Stimulated activated naive CD4-positive, alpha-beta T cell (primary cell): ENCODE data around the gene ARHGAP20.

Experiments used
- DNase-seq, 6 experiments: peaks; one replicate each; lab custom pipeline; 2025; lab: John Stamatoyannopoulos, UW

ARHGAP20 gene

GRCh38 chr11:110614031-110614430 is 98.2 kb downstream of the ARHGAP20 start:
- DNase-seq: no peak

DNA sequence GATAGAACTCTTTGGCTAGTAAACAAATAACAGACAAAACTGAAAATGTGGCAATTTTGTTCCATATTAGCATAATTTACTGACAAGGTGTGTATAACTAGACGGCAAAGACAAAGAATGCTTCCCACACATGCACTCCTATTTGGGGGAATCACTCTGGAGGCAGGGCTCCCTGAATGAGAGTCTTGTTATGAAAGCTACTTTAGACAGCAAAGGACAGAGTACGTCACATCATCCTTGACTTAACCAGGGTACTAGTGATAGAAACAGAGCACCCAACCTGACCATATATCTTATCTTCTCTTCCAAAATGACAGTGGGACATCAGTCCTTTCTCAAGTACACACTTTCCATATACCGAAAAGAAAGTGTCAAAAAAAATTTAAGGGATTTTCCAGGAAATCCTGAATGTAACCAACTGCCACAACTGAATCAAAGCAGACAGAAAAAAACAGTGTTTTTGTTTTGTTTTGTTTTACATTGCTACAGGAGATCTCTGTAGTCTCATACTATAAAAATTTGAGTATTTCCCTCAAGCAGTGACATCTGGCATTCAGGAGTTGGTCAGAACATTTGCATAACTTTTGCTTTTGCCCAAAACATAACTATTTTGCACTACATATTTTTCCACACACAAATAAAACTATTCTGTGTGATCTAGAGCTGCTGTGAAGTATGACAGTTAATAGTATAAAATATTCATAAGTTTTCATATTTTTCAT is 98.9 kb downstream of the ARHGAP20 start:
- DNase-seq: no peak

DNA sequence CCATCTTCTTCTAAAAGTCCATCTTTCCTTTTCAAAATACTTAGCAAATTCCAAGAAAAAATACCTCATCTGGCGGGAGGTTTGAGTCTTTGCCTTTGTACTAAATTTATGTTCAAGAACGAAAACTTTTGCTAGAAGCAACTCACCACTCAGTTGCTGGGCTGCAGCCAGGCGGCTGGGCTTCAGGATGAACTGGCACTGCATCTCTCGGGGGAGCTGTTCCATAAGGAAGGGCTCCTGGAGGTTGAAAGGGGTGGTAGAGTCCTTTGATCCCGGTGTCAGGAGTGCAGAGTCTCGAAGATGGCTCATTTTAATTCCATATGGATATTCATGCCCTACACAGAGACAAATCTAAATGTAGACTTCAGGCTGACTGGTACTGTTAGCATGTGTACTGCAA is 105.8 kb downstream of the ARHGAP20 start:
- DNase-seq: no peak

DNA sequence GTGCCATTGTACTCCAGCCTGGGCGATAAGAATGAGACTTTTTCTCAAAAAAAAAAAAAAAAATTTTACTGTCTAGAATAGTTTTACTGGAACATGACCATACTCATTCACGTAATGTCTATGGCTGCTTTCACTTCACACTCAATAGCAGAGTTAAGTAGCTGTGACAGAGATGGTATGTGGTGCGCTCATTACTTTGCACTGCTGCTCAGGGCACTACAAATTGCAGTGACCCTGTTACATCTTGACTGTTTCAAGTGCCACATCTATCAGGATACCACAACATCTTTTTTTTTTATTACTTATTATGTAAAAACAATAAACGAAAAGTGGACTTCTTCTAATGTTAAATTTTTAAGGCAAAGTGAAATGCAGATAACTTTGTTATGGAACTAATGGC is 110.3 kb downstream of the ARHGAP20 start:
- DNase-seq: no peak

DNA sequence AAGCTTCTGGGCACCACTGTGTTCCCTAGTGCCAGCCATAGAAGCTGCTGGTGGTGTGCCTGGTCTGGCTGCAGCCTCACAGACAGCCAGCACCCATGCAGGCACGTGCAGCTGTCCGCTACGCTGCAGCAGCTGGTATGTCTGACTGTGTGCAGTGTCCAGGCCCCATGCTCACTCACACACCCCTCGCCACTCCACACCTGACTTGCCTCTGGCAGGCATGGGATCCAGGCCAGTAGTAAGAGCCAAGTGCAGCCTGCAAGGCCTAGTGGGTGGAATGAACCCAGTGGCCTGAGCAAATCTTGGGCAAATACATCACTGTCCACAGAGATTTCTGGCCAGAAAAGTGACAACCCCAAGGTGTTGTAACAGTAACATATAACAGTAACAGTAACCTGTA is 111.9 kb downstream of the ARHGAP20 start:
- DNase-seq: no peak

GRCh38 chr11:110599207-110599606 is 113.0 kb downstream of the ARHGAP20 start:
- DNase-seq: no peak

GRCh38 chr11:110598725-110599124 is 113.5 kb downstream of the ARHGAP20 start:
- no peak for DNase-seq

GRCh38 chr11:110587972-110588371 is 124.3 kb downstream of the ARHGAP20 start:
- no peak for DNase-seq

- DNase-seq: no peak
Observed at GRCh38 chr11:110587129-110587528, 125.1 kb downstream of the ARHGAP20 start.

GRCh38 chr11:110584150-110584549 is 128.1 kb downstream of the ARHGAP20 start:
- no peak for DNase-seq

DNA sequence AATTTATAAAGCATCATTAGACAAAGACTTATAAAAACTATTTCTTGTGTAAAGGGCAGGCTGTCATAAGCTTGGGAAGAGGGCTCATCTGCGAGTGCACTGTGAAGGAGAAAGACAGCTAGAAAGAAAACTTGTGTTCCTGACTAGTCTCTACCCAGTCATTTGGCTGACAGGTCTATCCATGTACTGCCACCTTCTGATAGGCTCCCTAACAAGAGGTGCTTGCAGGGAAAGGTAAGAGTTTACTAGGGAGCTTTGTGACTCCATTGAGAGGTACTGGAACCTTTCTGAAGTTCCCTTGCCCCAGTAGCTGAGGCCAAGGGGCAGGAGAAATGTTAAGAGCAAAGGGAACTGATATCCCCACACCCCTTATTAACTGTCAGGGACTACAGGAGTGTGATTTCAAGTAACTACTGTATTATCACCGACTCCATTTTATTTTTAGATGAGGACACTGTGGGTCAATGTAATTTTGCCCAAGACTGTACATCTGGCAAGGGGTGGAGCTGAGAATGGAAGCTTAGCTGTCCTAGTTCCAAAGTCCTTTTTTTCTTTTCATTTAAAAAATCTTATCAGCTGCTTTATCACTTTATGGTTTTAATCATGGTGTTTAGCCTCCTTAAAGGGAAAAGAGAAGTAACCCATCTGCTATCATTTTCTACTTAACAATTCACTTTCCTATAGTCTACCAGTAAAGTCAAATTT is 129.4 kb downstream of the ARHGAP20 start:
- no peak for DNase-seq

DNA sequence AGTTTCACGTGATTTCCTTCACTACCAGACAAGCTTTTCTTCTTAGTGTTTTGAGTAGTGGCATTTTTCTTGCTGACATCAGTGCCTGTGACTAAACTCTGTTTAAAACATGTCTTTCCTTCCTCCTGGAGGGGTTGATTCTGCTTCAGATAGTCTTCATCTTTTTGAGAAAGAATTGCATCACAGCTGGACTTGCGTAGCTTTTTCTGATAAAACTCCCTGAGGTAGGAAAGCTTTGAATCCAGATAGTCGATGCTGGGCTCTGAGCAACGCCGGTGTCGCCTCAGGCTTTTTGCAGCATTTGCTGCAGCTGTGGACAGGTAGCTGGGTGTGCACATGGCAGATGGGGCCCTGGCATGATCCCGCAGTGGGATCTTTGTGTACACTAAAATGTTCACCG is 131.7 kb downstream of the ARHGAP20 start:
- no peak for DNase-seq

DNA sequence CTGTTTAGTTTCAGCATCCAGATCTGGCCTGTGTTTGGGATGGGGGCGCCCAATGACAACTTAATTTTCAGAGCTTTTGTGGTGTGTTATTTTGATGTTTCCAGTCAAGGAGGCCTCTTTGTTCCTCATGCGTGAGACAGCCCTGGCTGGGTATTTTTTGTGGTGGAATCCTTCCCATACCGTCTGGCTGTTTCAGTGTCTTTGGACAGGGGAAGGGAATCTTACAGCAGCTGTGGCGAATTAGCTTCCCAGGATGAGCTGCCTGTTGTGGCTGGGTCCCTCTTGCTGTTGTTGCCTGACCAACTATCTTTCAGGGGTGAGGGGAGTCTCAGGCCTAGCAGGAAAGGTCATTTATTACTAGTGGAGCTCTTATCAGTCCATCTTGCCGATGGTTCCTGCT is 138.8 kb downstream of the ARHGAP20 start:
- DNase-seq: no peak

DNA sequence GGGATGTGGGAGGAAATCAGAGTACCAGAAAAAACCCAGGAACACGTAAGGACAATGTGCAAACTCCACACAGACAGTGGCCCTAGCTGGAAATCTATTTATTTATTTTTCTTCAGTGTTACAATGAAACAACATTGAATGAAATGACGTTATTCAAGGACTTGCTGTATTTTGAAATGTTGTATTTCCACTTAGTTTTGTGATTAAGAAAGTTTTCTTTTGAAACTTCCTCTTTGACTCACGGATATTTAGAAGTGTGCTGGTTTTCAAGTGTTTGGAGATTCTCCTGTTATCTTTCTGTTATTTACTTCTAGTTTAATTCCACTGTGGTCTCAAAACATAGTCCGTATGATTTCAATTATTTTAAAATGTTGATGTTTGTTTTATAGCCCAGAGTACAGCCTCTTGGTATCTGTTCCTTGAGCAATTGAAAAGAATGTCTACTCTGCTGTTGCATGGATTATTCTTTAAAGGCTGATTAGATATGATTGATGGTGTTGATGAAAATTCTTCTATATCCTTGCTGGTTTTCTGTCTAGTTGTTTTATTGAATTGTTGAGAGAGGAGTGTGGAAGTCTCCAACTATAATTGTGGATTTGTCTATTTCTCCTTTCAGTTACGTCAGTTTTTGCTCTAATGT is 141.0 kb downstream of the ARHGAP20 start:
- DNase-seq: no peak

GRCh38 chr11:110566577-110566976 is 145.7 kb downstream of the ARHGAP20 start:
- DNase-seq: no peak

DNA sequence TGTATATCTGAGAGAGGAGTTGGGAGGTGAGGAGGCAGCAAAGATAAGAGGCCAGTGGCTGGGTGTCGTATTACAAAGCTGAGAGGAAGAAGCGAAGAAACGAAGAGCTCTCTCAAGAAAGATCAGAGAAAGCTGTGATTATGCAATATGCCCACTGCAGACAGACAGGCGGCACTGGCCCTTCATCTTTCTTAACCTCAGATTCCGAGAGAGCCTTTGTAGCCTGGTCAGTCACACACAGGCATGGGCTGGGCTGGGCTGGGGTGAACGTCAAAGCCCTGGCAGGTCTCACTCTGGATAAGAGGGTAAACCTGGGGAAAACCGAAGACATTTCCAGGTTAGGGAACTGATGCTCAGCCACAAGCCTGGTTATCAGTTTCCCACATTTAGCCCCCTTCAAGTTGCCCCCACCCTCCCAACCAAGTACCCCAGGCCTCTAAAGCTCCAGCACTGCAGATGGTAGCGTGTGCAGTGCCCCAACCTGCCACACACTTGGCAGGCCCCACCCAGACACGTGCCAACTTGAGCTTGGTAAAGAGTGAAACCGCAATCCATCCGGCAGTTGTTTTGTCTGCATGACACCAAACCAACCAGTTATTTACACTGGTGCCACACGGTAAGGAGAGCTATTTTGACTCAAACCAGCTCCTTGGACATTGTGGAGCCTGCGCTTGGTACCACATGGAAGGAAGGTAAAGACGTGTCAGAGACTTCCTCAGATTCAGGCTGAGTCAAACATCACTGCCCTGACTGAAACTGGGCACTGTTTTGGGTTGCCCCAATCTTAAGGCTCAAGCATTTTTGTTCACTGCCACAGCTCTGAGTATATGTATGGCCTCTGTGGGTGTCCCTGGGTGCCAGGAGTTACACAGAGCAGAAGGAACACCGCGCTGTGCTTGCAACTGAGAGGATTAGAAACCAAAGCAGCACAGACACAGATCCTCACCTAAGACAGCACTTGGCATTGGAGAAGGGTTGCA is 146.6 kb downstream of the ARHGAP20 start:
- no peak for DNase-seq

GRCh38 chr11:110564676-110565356 is 147.4 kb downstream of the ARHGAP20 start:
- no peak for DNase-seq

GRCh38 chr11:110544779-110545178 is 167.5 kb downstream of the ARHGAP20 start:
- no peak for DNase-seq

DNA sequence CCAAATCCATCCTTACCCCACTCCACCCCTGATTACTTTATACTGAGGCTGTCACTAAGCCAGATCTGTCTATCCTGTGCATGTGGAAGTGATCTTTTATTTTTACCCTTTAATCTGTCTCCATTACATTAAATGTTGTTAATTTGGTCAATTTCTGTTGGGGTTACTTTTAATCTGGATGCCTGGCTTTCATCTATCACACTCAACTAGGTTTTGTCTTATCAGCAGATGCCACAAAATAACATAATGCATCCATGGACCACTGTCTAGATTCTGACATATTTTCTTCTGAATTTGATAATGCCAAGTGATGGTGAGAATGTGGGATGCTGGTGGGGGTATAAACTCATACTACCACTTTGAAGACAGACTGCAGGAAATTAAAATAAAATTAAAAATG is 174.1 kb downstream of the ARHGAP20 start:
- DNase-seq: no peak

DNA sequence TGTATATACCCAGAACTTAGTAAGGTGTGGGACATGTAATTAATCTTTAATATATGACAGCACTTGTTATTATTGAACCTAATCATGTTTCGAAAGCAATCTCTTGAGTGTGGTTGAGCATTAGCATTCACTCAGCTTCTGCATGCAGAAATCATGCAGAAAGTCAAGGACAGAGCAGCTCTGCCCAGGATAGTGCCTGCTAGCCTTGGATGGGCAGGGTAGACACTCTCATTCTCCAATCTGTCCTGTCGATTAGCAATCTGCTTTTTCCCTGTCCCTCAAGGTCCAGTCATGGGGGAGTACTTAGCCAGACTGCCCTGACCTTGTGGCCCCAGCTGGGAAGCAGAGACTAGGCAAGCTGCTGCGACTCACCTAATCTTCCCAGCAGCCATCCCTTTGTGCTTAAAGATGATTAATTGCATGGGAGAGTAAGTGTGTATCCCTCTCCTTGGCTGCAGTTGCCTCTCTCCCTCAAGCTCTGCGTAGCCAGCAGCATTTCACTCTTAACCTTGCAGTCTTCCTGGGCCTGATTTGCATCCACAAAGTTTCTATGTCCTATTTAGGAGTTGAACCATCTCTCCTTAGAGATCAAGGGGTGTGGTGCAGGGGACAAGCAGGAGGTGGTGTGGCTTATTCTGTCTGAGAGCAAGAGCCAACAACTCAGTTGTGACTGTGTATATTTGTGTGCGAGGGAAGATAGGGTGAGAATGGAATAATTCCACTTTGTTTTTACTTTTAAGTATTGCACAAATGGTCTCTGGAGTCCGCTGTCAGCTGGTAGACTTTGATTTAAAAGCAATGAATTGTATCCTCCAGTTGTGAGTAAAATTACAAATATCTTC is 181.1 kb downstream of the ARHGAP20 start:
- DNase-seq: no peak

DNA sequence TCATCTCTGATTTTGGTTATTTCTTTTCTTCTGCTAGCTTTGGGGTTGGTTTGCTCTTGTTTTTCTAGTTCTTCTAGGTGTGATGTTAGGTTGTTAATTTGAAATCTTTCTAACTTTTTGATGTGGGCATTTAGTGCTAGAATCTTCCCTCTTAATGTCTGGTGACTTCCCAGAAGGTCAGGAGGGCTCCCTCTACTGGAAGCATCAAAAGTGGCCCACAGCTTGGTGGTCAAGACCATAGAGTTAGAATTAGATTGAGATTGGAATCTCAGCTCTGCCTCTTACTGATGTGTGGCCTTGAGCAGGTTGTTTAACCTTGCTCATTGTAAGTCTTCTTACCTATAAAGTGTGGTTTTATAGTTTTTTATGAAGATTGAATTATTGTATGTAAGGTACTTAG is 183.2 kb downstream of the ARHGAP20 start:
- DNase-seq: no peak
